ENCODE data around the gene ACOT8.
"Not testable (repeated sequence)": the region's sequence is repeated elsewhere in the genome, so short reads cannot be mapped to it uniquely, and the experiment has no call there.

Gene ACOT8

DNA sequence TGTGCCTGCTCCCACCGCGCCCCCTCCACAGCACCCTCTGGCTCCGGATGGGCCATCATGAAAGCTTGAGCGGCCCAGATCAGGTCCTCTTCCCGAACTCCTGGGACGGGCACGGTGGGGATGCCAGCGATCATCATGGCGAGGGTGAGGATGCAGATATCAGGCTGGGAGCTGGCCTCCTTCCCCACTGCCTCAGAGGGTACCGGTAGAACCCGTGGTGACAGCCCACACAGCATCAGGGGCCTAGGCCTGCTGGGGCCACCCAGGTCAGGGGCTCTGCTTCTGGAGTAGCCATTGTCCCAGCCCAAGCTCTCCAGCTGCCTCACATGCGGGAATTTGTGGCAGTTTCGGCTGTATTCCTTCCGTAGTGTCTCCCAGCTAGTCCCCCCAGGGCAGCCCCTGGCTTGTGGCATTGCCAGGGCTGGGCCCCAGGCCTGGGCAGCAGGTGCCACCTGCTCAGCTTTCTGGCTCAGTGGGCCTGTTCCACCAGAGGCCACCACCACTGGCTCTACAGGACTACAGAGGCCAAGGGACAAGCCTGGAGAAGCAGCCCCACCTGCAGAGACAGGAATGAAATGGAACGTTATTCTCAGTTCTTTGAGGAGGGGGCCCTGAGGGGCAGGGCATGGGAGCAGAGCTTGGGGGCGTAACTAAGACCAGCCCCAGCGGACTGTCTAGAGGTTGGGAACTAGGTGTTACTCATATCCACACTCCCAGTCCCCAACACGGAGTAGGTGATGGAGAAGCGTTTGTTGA is 29.6 kb upstream of the ACOT8 start:
- no peak for ATAC-seq

DNA sequence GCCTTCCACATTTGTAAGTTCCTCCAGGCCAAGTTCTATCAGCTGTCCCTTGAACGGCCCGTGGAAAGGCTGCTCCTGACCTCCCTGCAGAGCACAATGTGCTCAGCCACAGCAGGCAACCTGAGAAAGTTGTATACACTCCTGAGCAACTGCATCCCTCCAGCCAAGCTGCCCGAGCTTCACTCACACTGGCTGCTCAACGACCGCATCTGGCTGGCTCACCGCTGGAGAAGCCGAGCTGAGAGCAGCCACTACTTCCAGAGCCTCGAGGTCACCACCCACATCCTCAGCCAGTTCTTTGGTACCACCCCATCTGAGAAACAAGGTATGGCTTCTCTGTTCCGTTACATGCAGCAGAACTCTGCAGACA is 25.9 kb upstream of the ACOT8 start:
- no peak for ATAC-seq

DNA sequence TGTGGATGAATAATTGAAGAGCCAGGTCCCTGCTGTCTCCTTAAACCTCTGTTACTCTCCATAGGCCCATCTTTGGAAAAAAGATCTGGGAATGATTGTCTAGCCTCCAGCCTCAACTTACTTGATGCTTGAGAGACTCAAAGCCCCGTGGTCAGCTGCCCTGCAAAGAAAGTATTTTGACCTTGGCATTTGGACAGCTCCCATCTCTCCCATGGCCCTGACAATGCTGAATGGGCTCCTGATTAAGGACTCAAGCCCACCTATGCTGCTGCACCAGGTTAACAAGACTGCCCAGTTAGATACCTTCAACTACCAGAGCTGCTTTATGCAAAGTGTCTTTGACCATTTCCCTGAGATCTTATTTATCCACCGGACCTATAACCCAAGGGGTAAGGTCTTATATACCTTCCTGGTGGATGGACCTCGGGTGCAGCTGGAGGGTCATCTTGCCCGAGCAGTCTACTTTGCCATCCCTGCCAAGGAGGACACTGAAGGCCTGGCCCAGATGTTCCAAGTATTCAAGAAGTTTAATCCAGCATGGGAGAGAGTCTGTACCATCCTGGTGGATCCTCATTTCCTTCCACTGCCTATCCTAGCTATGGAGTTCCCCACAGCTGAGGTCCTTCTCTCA is 25.4 kb upstream of the ACOT8 start:
- ATAC-seq = no peak

DNA sequence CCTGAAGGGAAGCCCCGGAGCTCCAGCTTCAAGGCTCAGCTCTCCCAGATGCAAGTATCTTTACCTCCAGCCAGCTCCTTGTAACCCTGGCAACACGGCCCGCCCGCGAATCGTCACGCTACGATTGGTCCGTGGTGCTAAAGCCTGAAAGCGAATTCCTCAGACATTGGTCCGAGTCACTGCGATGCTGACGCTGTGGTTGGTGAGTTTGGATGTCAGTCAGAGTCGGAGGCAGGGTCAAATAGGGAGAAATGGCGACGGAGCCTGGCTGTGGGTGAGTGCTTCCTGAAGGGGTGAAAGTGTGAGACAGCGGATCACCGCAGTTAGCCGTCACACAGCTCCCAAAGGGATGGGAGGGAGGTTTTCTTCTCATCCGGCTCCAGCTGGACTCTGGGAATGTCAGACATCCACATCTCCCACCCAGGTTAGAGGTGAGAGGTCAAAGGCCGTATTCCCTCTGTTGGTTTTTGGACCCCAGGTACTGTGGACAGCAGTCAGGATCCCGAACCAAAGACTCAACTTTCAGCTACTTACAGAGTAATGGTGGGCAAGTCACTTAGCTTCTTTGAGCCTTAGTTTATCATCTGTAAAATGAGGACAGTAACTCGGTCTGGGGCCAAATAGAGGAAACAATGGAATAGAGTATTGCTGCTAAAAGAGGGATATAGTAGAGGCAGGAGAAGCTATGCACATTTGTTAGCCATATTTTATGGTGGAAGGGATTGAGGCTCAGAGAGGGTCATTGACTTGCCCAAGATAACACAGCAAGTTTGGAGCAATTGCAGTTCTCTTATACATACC is 24.0 kb upstream of the ACOT8 start, which contains the start of gene ZSWIM1:
TSS of gene ZSWIM1 (plus strand) at position 240 of the 801 bp plus-strand sequence. CDS start 1,366 bp downstream, outside the sequence.
- peak; percentile 96 to 97 for ATAC-seq

DNA sequence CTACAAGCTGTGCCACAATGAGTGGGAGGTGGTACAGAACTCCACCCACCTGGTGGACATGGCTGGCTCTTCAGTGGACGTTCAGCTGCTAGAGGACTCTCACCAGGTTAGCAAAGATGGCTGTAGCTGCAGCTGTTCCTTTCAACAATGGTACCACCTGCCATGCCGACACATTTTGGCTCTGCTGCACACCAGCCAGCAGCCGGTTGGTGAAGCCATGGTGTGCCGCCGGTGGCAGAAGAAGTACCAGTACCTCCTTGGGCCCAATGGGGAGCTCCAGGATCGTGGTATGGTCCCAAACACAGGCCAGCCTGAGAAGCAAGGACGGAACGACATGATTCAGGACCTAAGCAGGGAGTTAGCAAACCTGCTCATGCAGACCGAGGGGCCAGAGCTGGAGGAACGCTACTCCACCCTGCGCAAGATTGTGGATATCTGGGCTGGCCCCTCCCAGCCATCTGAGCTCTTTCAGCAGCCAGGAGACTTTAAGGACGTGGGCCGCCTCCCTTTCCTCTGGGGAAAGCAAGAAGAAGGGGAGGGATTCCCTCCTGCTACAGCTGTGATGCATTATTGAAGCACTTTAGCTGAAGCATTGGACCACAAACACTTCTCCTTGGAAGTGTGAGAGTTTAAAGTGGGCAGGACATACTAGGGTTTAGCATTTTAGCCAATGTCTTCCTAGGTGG is 21.0 kb upstream of the ACOT8 start:
- ATAC-seq = no peak

DNA sequence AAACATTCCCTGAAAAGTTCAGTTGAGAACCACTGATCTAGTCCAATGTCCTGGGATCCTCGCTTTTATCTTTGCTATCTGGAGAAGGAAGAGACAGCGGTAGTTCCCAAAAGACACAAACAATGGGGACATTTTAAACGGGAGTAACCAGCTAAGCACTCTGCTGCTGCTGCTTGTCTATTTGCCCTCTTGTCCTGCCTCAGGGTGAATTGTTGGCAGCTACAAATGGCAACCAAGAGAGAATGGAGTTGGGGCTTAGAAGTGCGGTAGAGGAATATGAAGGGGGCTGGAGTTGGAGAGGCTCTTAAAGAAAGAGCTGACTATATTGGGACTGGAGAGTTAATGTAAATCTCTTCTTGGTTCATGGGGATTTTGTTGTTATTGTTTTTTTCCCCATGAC is 17.4 kb upstream of the ACOT8 start:
- ATAC-seq = no peak

DNA sequence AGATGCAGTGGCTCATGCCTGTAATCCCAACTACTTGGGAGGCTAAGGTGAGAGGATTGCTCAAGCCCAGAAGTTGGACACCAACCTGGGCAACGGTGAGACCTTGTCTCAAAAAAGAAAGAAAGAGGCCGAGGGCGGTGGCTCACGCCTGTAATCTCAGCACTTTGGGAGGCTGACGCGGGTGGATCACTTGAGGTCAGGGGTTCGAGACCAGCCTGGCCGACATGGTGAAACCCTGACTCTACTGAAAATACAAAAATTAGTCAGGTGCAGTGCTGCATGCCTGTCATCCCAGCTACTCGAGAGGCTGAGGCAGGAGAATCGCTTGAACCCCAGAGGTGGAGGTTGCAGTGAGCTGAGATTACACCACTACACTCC is 16.9 kb upstream of the ACOT8 start:
- ATAC-seq = not testable (repeated sequence)

DNA sequence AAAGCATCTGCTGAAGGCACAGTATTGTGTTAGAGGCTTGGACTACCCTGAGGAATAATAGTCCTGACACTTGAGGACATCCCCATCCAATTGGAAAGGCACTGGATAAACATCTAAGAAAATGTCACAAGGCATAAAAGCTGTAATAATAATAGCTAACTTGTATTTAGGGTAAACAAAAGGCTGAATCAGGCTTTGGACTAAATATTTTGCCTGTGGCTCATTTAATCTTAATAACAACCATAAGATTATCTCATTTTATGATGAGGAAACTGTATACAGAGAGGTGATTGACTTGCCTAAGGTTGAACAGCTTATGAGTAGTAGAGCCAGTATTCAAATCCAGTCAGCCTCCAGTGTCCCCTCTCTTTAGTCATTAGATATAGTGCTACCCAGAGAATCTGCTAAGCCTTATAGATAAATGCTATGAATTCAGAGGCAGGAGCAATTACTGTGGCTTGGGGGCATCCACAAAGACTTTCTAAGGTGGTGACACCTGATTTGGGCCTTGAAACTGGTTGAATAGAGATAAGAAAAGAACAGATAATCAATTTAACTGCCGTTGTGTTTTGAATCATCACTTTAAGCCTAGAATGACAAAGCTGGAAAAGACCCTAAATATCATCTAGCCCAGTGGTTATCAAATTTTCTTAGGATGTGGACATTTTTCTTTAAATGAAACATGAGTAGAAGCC is 16.4 kb upstream of the ACOT8 start:
- ATAC-seq = no peak

DNA sequence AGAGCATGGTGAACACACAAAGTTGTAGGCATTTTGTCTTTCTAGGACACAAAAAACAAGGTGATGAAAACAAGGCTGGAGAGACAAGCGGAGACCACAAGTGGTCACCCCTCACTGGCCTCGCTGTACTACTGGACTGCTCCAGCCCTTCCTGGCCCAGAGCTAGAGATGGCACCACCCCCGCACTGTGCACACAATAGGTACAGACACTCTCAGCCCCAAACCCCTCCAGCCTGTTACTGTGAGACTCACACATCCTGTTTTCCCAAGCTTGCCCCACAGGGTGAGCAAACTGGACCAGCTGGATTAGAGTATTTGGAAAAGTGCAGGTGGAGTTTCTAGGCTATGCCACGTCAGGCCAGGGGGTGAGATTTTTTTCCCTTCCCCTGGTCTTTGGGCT is 15.4 kb upstream of the ACOT8 start:
- no peak for ATAC-seq

DNA sequence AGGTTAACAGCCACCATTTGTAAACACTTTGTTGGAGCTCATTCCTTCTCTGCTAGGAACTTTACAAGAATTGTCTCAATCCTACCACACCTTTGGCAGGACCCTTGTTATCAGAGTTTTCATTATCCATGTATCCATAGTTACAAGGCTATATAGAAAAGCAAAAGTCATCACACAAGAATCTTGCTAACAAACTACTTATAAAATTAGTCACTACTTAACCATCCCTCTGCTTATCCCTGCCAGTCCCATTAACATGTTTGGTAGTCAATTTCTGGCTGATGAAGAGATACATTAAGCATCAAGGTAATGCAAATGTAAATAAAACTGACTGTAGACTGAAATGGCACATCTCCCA is 10.6 kb upstream of the ACOT8 start:
- no peak for ATAC-seq

DNA sequence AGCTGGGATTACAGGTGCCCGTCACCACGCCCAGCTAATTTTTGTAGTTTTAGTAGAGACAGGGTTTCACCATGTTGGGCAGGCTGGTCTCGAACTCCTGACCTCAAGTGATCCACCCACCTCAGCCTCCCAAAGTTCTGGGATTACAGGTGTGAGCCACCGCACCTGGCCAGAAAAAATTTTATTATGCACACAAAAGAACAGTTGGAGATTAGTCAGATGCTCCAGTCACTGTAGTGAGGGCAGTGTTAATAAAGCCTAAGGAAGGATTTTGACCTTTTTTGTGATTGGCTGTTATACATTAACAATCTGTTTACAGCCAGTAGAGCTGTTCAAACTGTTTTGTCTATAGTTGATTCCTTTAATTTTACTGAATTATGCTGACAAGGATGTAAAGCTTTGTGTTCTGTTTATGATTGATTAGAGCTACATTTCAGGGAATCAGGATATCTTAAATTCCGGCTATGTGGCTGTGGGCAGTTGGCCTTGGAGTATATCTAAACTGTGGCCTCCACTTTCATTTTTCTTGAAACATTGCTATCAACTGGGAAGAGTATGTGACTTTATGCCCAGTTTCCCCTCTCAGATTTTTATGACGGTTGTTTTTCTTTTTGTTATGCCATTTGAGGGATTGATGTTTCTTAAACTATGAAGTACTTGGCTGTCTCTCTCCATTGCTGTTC is 10.1 kb upstream of the ACOT8 start:
- no peak for ATAC-seq

DNA sequence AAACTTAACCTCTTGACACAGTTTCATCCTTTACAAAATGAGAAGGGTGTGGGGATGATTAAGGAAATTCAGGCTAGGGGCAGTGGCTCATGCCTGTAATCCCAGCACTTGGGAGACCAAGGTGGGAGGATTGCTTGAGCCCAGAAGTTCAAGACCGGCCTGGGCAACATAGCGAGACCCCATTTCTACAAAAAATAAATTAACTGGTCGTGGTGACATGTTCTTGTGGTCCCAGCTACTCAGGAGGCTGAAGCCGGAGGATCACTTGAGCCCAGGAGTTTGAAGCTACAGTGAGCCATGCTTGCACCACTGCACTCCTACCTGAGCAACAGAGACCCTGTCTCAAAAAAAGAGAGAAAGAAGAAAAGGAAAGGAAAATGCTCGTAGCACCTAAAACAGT is 9.3 kb upstream of the ACOT8 start:
- ATAC-seq = no peak

DNA sequence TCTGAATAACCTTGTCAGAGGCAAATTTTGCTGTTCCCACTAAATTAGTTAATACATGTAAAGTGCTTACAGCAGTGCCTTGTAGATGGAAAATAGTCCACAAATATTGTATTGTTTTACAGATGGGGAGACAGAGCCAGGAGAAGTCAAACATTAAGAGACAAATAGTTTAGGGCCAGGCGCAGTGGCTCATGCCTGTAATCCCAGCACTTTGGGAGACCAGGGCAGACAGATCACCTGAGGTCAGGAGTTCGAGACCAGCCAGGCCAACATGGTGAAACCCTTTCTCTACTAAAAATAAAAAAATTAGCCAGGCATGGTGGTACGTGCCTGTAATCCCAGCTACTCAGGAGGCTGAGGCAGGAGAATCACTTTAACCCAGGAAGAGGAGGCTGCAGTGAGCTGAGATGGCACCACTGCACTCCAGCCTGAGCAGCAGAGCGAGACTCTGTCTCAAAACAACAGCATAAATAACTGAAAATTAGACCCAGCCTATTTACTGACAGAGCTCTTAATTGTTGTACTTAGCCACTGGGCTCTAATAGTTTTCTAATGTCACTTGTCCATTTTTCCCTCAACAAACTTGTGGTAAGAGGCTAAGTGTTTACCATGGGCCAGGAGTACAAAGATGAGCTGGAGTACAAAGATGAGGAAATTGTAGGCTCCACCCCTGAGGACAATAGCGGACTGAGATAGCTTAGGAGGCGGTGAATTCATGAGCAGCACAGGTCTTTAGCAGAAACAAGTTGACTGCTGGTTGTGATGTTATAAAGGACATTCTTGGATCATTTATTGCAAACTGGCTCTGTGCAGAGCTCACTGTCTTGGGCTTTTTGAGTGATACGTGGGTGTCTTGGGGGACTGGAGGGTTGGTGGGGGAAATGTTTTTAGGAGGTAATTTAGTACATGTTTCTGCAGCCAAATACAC is 6.6 kb upstream of the ACOT8 start:
- no peak for ATAC-seq

DNA sequence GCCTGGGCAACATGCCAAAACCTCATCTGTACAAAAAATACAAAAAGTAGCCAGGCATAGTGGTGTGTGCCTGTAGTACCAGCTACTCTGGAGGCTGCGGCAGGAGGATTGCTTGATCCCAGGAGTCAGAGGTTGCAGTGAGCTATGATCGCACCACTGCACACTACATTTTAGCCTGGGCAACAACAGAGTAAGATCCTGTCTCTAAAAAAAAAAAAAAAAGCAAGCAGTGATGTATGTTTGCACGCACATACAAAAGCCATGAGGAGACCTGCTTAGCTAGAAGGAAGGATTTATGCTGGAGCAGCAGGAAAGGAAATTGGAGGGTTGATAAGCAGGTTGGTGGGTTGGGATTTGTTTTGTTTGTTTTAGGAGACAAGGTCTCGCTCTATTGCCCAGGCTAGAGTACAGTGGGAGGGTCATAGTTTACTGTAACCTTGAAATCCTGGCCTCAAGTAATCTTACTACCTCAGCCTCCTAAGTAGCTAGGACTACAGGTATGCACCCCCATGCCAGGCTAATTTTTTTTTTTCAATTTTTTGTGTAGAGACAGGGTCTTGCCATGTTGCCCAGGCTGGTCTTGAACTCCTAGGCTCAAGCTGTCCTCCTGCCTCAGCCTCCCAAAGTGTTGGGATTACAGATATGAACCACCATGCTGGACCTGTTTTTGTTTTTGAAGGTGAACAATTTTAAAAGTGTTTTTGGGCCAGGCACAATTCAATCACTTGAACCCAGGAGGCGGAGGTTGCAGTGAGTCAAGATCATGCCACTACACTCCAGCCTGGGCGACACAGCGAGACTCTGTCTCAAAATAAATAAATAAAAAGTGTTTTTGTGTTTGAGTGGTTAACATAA is 4.3 kb upstream of the ACOT8 start:
- no peak for ATAC-seq

DNA sequence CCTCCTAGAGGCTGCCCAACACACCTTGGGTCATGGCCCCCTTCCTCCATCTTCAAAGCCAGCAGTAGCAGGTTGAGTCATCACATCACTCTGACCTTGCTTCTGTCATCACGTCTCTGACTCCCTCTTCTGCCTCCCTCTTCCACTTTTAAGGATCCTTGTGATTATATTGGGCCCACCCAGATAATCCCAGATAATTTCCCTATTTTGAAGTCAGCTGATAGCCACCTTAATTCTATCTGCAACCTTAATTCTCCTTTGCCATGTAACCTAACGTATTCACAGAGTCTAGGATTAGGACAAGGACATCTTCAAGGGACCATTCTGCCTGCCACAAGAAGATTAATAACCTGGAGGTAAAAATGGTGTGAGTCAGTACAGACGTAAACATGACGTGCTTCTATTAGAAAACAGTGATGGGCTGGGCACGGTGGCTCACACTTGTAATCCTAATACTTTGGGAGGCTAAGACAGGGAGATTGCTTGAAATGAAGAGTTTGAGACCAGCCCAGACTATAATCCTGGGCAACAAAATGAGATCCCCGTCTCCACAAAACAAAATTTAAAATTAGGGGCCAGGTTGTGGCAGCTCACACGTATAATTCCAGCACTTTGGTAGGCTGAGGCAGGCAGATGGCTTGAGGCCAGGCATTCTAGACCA is 3.5 kb upstream of the ACOT8 start:
- no peak for ATAC-seq

DNA sequence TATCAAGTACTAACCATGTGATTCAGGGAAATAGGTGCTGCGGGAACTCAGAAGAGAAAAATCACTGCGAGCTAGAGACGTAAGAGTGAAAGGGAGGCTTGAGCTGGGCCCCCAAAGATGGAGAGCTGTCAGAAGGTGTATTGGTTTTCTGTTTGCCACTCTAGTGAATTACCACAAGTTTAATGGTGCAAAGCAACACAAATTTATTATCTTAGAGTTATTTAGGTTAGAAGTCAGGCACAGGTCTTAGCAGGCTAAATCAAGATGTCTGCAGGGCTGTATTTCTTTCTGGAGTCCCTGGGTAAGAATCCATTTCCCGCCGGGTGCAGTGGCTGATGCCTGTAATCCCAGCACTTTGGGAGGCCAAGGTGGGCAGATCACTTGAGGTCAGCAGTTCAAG is 2.7 kb upstream of the ACOT8 start:
- ATAC-seq = no peak

DNA sequence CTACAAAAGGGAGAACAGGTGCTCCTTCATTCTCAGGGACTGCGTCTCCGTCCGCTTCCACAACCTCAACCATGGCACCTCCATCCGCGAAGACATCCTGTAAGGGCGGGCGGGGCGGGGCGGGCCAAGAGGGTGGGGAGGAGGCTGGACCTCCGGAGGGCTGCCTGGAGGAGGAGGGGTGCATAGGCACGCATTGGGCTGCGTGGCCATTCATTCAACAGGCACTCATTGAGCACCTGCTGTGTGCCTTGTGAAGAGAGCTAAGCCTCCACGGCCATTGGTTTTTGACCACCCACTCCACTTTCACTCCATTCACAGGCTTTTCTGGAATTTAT is 657 bp upstream of the ACOT8 start:
- peak; percentile 8 to 18 for ATAC-seq

DNA sequence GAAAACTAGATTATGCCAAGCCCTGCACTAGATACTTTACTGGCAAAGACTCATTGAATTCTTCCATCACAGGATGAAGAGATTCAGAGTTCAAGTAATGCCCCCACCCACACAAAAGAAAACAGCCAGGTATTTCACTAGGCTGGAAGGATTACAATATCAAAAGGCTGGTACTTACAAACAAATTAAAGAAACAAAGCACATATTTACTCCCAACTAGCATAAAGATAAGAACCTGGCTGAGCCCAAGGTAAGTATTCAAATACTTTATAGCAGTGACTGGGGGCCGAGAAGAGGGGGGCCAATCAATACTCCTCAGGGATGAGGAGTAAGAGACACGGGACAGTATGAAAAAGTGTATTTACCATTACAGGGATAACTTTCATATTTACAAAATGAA is 3.7 kb downstream of the ACOT8 start:
- ATAC-seq = no peak

DNA sequence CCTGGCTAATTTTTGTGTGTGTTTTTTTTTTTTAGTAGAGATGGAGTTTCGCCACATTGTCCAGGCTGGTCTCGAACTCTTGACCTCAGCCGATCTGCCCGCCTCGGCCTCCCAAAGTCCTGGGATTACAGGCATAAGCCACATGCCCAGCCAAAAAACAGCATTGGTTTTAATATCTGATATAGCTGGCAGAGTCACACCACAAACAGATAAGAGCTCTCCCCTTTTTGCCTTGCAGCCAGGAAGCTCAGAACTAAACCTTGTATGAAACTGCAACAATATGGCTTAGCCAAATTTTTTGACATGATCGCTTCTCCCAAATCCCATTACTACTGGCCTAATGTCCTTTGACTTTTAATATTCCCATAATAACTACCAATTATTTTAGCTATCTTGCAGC is 4.9 kb downstream of the ACOT8 start:
- ATAC-seq = no peak

DNA sequence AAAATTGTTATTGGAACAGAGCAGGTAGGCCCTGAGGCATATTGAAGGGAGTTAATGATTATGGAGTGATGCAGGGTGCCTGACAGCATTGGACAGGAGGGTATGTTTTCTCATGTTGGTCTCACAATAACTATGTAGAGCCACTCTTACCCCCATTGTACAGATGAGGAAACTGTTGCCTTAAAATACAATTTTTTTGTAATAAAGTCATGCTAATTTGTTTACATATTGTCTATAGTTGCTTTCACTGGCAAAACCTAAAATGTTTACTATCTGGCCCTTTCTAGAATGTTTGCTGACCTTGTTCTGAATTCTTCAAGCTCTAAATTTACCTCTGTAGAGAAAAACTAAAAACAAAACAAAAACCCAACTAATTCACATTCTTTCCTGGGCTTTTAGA is 5.7 kb downstream of the ACOT8 start:
- no peak for ATAC-seq

All from activated CD4-positive, CD25-positive, alpha-beta regulatory T cell treated with anti-CD3 and anti-CD28 coated beads, Interleukin-2, amount 50 U/mL, for 24 hours (primary cell).